Measurements from ENCODE around the gene PIKFYVE. TPM values are rescaled to one million over a fixed set of nuclear protein-coding genes. Genes with fewer than 3 reads are reported as not detected.

The PIKFYVE gene
- total and polyA plus RNA-seq, 2 of the 8 experiments (the other 6 are each of a cell fraction or from before 2014, with no cell fraction given): 8.8 to 33.5 TPM

GRCh38 chr2:208306291-208306690, 40.2 kb downstream of the PIKFYVE start (continued):
- TF ChIP-seq GABPA (IDR thresholded peaks at IDR 0.05; ENCODE audit: borderline replicate concordance, insufficient read depth, low read length) (no peak), ASH2L (IDR thresholded peaks at IDR 0.05; ENCODE audit: low read length) (no peak), CBX5 (IDR thresholded peaks at IDR 0.05; ENCODE audit: low read depth, low read length) (no peak), RXRA (IDR thresholded peaks at IDR 0.05; ENCODE audit: insufficient read depth, low read depth, low read length) (no peak), POU5F1 (IDR thresholded peaks at IDR 0.05; ENCODE audit: low read depth, low read length) (no peak), HDAC6 (IDR thresholded peaks at IDR 0.05; ENCODE audit: low read depth, low read length) (no peak), TCF12 (IDR thresholded peaks at IDR 0.05; ENCODE audit: low read depth, low read length) (no peak)
